Measurements from ENCODE around the gene ATP2A3. TPM values are rescaled to one million over a fixed set of nuclear protein-coding genes. Genes with fewer than 3 reads are reported as not detected.

Gene ATP2A3
- total RNA-seq, result 10 to 100 TPM; 12.7 to 53.5 TPM
- 1 to 10 TPM; 5.8 to 9.8 (median 6.7) TPM for polyA plus RNA-seq (ENCODE audit: insufficient read length in 6 of 6)
- long read RNA-seq, donor 1, result 0 reads
- long read RNA-seq, donor 2, full-length matches to known transcripts, result 1 of 1 reads
- long read RNA-seq, donor 2, partial matches to known transcripts, result 0 of 1 reads
- long read RNA-seq, donor 2, other reads (novel, unspliced or antisense), result 0 of 1 reads
- long read RNA-seq, donor 3, full-length matches to known transcripts, result 1 of 1 reads
- long read RNA-seq, donor 3, partial matches to known transcripts, result 0 of 1 reads
- long read RNA-seq, donor 3, other reads (novel, unspliced or antisense), result 0 of 1 reads
- long read RNA-seq, donor 4, result 0 reads
- long read RNA-seq, donor 5, full-length matches to known transcripts, result 1 of 1 reads
- long read RNA-seq, donor 5, partial matches to known transcripts, result 0 of 1 reads
- long read RNA-seq, donor 5, other reads (novel, unspliced or antisense), result 0 of 1 reads
- long read RNA-seq, donor 6, full-length matches to known transcripts, result 1 of 1 reads
- long read RNA-seq, donor 6, partial matches to known transcripts, result 0 of 1 reads
- long read RNA-seq, donor 6, other reads (novel, unspliced or antisense), result 0 of 1 reads
- long read RNA-seq, donor 7, result 0 reads
- long read RNA-seq, donor 8, result 0 reads
- long read RNA-seq, donor 9, result 0 reads
- long read RNA-seq, donor 10, partial matches to known transcripts, result 0 of 1 reads
- long read RNA-seq, donor 10, other reads (novel, unspliced or antisense), result 1 of 1 reads
- long read RNA-seq, donor 11, result 0 reads
- long read RNA-seq, donor 12, result 0 reads

GRCh38 chr17:3964203-3965117, at the start of gene ATP2A3:
Gene ATP2A3 (minus strand): TSS chr17:3964437. CDS start chr17:3964291, 146 bp downstream.
- H3K4me1 ChIP-seq, result peaks cover 6 to 60% of the 10 kb centered on the region in 2 donors

GRCh38 chr17:4010754-4011153, 46.5 kb upstream of the ATP2A3 start:
- no peaks in the 10 kb centered on the region for H3K9me3 ChIP-seq
- H3K27ac ChIP-seq, result no peak overlapping the region
- H3K4me1 ChIP-seq, result peaks cover 4 to 11% of the 10 kb centered on the region in 2 donors
- intact Hi-C loops (cut with DNase I), result no loop called here
- no peak overlapping the region for H3K4me3 ChIP-seq
- H3K36me3 ChIP-seq, result peaks cover 3 to 100% of the 10 kb centered on the region in 2 donors
- no peak for TF ChIP-seq CTCF (IDR thresholded peaks at IDR 0.05)
- H3K27me3 ChIP-seq, result no peaks in the 10 kb centered on the region
- DNase-seq (no peak), ATAC-seq (peak; percentile 14)

More at GRCh38 chr17:3964203-3965117, at the start of gene ATP2A3:
- intact Hi-C loops (cut with DNase I), result no loop called here
- peak within 1 kb of the TSS; percentile 53 to 90 for H3K27ac ChIP-seq
- no peak for TF ChIP-seq CTCF (IDR thresholded peaks at IDR 0.05)
- no peaks in the 10 kb centered on the region for H3K9me3 ChIP-seq
- no peaks in the 10 kb centered on the region for H3K36me3 ChIP-seq
- H3K4me3 ChIP-seq, result peak within 1 kb of the TSS; percentile 41 to 66
- peaks cover 0 to 16% of the 10 kb centered on the region in 2 donors for H3K27me3 ChIP-seq
- DNase-seq, result peak in 1 of 4 donors; percentile 92
- ATAC-seq, result peak; percentile 67

GRCh38 chr17:4009186-4009785, 45.0 kb upstream of the ATP2A3 start:
- H3K36me3 ChIP-seq, result peaks cover 3 to 93% of the 10 kb centered on the region in 2 donors
- no peaks in the 10 kb centered on the region for H3K27me3 ChIP-seq
- no peak for TF ChIP-seq CTCF (IDR thresholded peaks at IDR 0.05)
- intact Hi-C loops (cut with DNase I), result loop anchor here (10.0 kb wide), 2 partner anchors 74 to 94 kb away; partner anchors contain the start of gene P2RX1 (in 1 of the 2)
- H3K27ac ChIP-seq, result peak overlapping the region in 1 of 2 donors; percentile 69
- ATAC-seq, result no peak
- peaks cover 11 to 13% of the 10 kb centered on the region in 2 donors for H3K4me1 ChIP-seq
- H3K4me3 ChIP-seq, result no peak overlapping the region
- DNase-seq, result no peak
- no peaks in the 10 kb centered on the region for H3K9me3 ChIP-seq

- intact Hi-C loops (cut with DNase I), result loop anchor here (10.0 kb wide), 2 partner anchors 74 to 94 kb away; partner anchors contain the start of gene P2RX1 (in 1 of the 2)
- Histone ChIP-seq H3K27me3 (no peaks in the 10 kb centered on the region), H3K4me1 (peaks cover 11 to 20% of the 10 kb centered on the region in 2 donors), H3K9me3 (no peaks in the 10 kb centered on the region), H3K4me3 (no peak overlapping the region), H3K36me3 (peaks cover 3 to 86% of the 10 kb centered on the region in 2 donors), H3K27ac (peak overlapping the region in 1 of 2 donors; percentile 69)
- ATAC-seq (no peak), DNase-seq (peak in 2 of 4 donors; percentile 65 to 70)
- TF ChIP-seq CTCF (IDR thresholded peaks at IDR 0.05), result no peak
Measured at GRCh38 chr17:4008441-4009185, 44.4 kb upstream of the ATP2A3 start.

Data from left lung (tissue), 14 donors.